GM21447 (cell line): ENCODE results near the gene MLLT1.

ENCODE experiments used
- ATAC-seq: cut with Tn5 transposase; IDR thresholded peaks from one replicate; pipeline ENCODE4 v1.9.1; 2021; ENCODE audit not compliant: unreplicated experiment

Gene MLLT1

GRCh38 chr19:6260376-6260775 is 19.4 kb downstream of the MLLT1 start:
- no peak for ATAC-seq

DNA sequence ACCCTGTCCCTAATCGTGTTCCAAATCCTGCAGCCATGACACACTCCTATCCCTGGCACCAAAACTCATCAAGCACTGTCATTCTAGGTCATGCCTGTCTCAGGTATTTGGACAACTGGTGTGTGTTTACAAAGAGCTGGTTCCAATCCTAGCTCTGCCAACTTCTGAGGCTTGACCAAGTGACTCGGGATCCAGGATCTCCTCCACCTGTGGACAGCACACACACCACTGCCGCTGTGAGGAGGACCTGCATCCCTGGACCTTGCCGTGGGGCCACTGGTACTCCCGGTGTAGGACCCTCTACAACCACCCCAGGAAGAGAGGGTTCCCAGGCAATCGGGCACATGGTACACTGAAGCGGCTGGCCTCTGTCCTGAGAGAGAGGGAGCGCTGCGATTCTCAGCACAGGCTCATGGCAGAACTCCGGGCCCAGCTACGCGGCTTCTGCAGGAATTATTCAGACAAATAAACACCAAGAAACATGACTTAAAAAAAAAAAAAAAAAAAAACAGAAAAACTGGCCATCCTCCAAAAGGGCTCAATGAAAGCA is 20.4 kb downstream of the MLLT1 start:
- ATAC-seq: no peak

DNA sequence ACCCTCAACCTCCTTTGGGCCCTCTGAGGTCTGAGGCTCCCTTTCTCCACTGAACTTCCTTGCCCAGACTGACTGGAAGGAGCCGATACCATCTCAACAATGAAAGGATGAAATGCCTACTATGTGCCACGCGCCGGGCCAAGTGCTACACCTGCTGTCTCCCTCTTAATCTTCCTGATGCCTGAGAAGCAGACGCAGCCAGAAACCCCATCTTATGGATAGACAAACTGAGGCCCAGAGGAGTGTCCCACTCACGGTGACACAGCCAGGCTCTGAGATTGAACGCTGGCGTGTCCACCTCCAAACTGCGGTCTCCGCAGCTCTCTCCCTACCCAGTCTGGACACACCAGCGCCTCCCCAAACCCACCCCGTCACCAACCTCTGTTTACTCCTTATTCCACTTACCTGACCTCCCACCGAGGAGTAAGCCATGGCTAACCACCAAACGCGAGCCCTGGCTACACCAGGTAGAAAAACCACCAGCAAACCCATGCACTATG is 20.9 kb downstream of the MLLT1 start:
- no peak for ATAC-seq

DNA sequence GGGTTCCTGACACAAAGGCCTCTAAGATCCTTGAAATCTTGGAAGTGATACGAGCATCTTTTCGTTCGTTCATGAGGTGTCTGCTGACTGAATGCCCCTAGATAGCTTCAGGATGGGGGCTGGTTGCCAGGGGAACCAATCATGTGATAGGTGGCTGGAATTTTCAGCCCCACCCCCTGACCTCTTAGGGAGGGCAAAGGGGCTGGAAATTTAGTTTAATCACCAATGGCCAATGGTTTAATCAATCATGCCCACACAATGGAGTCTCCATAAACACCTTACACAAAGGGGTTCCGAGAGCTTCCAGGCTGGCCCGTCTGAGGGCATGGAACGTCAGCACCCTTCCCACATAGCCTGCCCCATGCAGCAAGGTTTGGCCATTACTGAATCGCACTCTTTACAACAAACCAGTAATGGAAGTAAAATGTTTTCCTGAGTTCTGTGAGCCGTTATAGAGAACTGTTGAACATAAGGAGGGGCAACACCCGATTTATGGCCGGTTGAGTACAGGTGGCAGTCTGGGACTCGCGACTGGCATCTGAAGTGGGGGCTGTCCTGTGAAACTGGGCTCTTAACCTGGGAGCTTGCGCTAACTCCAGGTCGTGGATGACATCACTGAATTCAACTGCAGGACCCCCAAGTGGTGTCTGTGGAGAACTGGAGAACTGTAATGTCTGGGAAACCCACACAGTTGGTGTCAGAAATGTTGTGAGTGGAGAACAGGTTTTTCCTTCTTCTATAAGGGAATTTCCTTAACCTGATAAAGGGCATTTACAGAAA is 25.6 kb downstream of the MLLT1 start:
- ATAC-seq: no peak

DNA sequence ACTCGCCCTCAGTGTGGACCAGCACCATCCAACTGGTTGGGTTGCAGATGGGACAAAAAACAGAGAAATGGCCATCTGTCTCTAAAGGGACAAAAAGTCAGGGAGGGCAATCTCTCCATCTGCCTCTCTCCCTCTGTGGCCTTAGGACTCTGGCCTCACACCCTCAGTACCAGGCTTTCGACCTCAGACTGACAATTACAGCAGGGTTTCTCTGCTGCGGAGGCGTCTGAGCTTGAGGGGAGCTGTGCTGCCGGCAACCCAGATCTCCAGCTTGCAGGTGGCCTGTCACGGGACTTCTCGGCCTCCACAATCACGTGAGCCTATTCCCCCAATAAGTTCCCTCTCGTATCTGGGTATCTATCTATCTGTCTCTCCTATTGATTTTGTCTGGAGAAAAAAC is 27.7 kb downstream of the MLLT1 start:
- no peak for ATAC-seq

- ATAC-seq: no peak
Measured at GRCh38 chr19:6250909-6251308, 28.9 kb downstream of the MLLT1 start.

- ATAC-seq: no peak
Measured at GRCh38 chr19:6250024-6250615, 29.7 kb downstream of the MLLT1 start.

GRCh38 chr19:6249296-6249695 is 30.5 kb downstream of the MLLT1 start:
- ATAC-seq: no peak

GRCh38 chr19:6248844-6249243 is 30.9 kb downstream of the MLLT1 start:
- ATAC-seq: no peak

- ATAC-seq: no peak
Measured at GRCh38 chr19:6248341-6248740, 31.4 kb downstream of the MLLT1 start.

DNA sequence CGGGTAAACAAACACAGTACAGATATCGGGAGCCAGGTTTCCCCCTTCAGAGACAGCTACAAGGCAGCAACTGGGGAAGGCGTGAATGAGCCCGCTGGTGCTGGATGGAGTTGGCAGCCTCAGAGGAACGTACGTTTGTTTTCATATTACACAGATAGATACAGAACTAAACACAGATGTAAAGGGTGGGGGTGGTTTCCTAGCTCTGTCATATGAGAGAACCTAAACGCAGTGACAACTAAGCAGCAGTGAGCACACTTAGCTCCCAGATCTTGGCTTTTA is 32.8 kb downstream of the MLLT1 start:
- no peak for ATAC-seq

DNA sequence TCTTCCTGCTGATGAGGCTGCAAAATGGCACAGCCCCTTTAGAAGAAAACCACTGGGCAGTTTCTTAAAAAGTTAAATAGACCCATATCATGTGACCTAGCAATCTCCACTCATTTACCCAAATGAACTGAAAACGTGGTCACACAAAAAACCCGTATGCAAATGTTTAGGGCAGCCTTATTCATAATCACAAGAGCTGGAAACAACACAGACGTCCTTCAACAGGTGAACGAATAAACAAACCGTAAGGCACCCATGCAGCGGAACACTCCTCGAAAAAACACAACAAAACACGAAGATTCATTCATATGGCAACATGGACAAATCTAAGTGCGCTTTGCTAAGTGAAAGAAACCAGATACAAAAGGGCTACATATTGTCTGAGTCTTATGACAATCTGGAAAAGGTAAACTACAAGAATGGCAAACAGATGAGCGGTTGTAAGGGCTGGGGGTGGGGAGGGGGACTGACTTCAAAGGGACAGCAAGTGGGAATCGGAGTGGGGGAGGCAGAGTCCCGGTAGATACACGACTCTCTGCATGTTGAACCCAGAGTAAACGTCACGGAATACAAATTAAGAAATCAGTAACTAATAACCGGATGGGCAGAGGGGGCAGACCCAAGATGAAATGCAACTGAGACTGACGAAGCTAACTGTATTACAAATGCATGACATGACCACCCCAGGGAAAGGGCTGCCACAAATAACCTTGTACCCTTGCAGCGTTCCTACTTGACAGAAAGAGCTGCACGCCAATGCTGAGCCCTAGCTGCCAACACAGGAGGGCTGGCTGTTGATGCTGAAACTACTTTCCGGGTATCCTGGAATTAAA is 33.4 kb downstream of the MLLT1 start:
- ATAC-seq: no peak

DNA sequence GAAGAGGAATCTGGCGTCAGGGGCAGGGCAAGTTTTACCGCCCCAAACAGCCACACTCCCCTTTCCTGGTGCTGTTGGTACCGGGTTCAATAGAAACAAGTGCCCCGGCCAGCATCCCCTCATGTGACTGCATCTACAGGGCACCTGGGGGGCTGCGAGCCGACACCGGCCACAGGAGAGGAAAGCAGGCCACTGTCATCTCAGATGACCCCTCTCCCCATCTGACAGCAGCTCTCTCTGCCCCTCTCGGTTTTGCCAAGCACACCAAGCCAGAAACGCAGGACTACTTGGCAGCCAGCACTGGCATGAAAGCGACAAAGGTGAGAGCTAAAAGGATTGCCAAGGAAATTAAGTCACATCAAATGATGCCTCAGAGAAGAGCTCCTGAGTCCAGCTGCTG is 37.1 kb downstream of the MLLT1 start:
- no peak for ATAC-seq

DNA sequence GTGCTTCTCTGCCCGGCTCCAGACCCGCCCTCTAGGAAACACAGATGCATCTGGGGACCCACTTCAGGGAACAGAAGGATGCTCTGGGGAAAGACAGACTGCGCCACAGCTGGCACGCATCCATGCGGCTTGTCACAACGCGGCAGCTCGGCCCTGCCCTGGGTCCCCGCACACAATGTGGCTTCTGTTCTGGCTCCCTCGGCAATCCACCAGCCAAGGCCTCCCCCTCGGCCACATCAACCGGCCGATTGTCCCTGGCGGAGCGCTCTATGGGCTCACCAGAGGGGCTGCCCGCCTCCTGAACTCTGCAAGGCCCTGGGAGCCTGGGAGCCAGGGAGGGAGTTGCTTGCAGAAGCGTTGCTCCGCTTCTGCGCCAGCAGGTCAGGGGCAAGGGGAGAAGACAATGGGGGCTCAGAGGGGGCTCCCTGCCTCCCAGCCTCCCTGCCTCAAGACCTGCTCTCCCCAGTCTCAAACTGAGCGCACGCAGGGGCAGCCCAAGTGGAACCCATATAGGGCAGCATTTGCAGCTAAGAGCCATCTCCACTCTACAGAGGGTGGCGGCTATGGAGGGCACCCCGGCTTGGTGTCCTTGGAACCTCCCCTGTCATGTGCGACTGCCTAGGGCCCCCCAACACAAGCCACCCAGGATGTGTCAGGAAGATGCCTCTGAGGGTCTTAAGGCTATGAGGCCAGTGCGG is 37.9 kb downstream of the MLLT1 start:
- ATAC-seq: no peak

DNA sequence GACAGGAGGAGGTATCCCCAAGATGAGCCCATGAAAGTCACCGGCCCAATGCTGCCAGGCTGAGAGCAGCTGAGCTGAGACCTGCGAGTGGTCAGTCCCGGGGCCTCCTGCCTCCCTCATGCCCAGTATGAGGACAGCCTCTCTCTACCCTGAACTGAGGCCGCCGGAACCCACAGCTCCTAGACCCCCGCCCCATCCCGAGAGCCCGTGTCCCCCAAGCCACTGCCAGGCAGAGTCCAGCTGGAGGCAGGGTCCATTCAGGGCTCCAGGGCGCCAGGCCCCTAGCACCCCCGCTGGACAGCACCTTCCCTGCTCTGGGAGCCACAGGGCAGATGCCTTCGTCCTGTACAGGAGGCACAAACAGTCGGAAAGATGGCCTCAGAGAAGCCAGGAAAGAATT is 38.7 kb downstream of the MLLT1 start:
- no peak for ATAC-seq

DNA sequence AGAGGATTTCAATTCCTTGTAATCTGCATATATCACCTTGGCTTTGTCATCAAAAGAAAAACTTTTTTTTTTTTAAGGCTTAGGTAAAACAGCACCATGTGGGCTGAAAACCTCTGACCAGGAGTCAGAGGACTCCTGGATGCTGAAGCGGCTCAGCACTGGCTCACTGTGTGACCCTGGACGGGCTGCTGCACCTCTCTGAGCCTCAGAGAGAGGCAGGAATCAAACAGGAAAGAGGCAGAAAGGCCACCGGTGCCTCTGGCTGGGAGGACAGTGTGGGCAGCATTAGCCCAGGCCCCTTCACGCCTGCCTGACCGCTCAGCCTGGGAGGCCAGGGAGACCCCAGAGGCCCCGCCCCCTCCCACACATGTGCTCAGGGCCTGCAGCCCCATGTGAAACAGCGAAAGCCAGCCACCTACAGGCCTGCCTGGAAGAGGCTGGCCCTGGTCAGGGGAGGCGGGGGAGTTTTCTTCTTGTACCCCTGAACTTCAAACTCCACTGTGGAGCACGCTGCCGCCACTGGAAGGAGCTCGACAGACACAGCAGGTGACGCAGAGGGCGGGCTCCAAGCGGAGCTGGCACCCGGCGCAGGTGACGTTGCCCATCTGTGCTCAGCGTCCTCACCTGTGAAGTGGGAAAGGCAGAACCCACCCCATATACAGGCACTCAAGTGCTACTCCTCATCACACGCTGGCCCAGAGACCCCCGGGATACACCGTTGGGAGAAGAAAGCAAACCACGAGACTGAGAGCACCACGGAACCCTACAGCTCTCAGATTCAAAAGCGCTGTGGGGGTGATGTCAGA is 39.7 kb downstream of the MLLT1 start:
- no peak for ATAC-seq

DNA sequence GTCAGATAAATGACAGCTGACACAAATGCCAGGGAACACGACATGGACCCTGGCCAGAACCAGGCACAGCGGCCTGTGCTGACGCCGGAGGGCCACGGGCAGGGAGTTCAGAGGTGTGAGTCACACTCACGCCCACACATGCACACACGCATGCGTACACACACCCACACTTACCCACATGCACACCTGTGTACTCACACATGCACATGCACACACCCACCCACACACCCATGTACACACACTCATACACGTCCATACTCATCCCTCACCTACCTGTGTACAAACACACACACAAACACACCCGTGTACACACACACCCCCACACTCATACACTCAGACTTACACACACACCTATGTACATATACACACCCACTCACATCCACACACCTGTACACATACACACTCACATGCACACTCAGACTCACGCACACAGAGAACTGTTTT is 40.4 kb downstream of the MLLT1 start:
- no peak for ATAC-seq

GRCh38 chr19:6238643-6239281 is 41.0 kb downstream of the MLLT1 start:
- no peak for ATAC-seq

GRCh38 chr19:6238256-6238642 is 41.5 kb downstream of the MLLT1 start:
- no peak for ATAC-seq
